Cardiac septum (tissue), 1 donor: Measurements from ENCODE around the gene TOM1. TPM values are rescaled to one million over a fixed set of nuclear protein-coding genes. Genes with fewer than 3 reads are reported as not detected.

Source experiments
- DNase-seq: peaks from one replicate; pipeline ENCODE4 v3.0.0-alpha.2; 2020; ENCODE audit warnings: low spot score
- intact Hi-C: fragments of 100-400 bp; cut with DNase I; formaldehyde crosslinking; loops from one replicate; pipeline ENCODE4 v1.14.0; 2022
- total RNA-seq: library from RNA; stranded (reverse); fragmentation: NEBNext Ultra II Directional; extraction: Animal tissue kit (Norgen Biotek cat#: 25700); gene quantifications from one replicate; pipeline ENCODE4 v1.2.1, GENCODE V29; 2021
- donor health status: DM: no; HTN: no; CAD: no.

Gene TOM1
- total RNA-seq, 1 donor from 2014 or later, result 37.5 TPM

DNA sequence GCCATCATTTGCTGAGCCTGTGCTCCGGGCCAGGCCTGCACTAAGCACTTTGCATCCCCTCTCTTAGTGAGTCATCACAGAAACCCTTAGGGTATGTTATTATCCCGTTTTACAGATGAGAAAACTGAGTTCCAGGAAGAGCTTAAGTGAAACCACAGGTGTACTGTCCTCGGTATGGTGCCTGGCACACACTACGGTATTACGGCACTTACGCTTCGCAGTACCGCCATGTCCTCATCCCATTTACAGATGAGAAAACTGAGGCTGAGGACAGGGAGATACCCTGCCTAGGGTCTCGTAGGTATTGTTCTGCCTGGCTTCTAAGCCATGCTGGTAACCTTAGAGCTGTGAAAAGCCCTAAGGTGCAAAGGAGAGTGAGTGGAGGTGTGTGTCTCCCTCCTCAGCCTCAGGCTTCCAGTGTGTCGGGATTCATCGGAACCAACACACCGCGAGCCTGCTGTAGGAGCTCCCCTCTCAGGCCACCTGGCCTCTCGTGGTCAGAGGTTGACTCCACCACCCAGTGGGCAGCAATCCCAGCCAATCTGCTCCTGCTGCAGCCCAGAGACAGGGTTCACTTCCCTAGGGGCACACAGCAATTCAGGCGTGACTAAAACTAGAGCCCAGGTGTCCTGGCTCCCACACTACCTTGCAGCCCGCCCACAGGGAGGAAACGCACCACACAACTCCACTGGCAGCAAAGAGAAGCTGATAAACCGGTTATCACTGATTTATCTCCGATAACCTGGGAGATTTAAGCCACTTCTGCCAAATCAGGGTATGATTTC lies 41.6 kb downstream of the TOM1 start:
- intact Hi-C loops, result no loop called here
- no peak for DNase-seq

DNA sequence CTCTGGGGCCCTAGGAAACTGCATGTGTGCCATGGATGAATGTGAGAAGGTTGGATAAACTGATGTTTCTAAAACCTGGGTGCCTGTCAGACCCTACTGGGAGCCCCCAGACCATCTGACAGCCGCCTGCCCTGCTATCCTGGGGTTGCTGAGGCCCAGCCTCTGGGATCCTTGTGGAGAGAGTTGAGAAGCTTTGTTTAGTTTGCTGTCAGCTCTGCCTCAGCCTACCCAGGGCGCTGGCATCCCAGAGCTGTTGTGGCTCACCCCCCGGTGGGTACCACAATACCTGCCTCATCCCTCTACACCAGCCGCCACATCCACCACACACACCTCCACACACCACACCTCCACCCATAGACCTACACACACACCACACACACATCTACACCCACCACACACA lies 42.7 kb downstream of the TOM1 start:
- intact Hi-C loops, result no loop called here
- no peak for DNase-seq

DNA sequence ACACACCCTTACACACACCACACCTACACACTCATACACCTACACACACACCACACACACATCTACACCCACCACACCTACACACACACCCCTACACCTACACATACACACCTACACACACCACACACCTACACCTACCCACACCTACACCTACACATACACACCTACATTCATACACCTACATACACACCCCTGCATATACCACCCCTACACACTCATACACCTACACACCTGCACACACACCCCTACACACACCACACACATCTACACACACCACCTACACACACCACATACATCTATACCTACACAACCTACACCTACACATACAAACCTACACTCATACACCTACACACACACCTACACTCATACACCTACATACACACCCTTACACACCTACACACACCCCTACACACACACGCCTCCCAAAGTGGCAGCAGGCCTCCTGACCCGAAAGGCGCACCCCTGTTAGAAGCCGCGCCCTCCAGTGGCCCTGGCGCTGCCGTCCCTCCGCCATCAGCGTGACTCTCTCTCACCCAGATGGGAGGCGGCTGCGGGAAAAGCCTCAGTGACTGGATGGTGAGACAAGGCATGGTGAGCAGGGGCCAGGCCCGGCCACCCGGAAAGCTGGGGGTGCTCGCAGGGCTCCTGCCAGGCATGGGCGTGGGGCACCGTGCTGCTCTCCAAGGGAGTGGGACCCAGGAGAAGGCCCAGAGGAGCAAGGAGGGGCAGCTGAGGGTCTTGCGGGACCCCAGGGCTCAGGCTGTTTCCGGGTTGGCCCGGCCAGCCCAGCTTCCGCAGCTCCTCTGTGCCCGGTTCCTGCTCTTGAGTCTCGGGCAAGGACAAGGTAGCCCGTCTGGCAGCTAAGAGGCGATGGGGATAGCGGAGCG lies 44.2 kb downstream of the TOM1 start:
- intact Hi-C loops, result no loop called here
- no peak for DNase-seq

DNA sequence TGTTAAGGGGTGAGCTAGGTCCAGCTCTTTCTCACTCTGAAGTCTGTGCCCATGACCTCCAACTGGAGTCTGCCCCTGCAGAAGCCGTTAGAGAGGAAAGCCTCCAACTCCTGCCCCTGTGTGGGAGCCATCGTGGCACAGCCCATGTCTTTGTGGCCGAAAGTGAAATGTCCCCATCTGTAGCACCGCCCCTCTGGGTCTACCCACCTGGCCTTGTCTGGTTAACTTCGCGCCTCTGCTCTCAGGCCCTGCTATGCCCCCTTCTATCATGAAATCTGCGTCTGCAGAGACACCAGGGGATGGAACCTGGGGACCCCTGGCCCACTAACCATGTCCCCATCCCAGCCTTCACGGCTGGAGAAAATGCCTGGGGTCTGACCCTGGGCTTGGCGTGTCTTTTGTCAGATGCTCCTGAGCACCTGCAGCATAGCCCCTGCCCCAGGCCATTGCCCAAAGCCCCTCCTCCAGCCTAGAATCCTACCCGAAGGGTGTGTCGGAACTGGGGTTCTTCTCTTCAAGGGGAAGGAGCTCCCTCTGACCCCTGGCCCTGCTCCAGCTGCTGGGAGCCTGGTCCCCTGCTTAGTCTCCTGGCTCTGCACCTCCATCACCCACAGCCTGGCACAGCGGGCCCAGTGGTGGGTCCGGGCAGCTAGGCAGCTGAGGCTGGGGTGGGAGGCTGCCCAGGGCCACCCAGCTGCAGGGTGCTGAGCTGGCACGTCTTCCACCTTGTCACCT lies 45.4 kb downstream of the TOM1 start:
- intact Hi-C loops, result no loop called here

DNA sequence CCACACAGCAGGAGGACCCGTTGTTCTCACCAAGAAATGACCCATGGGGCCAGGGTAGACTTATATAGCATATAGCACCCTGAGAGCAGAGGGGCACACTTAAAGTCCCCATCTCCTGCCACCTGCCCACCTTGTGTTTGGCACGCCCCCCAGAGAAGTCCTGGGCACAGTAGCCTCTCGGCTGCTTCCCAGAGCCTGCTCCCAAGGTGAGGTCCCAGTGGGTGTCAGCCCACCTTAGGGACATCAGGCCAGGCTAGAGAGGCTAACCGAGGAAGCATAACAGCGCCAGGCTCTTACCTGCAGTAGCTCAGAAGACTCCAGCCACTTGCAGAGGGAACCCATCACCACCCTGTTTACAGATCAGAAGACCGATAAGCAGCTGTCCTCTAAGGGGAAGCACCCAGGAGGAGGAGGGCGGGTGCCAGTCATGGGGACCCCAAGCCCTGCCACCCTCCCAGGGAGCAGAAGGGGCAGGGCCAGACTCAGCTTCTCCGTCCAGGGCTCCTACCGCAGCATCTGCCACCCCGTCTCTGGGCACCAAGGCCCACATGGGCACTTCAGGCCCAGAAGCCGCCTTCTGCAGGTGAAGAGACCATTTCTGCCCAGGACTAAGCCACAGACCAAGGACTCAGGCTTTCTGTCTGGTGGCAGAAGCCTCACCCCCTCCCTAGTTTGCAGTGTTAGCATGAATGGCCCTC lies 46.3 kb downstream of the TOM1 start:
- DNase-seq, result no peak
- intact Hi-C loops, result no loop called here

More for the DNA sequence above, 45.4 kb downstream of the TOM1 start:
- no peak for DNase-seq

DNA sequence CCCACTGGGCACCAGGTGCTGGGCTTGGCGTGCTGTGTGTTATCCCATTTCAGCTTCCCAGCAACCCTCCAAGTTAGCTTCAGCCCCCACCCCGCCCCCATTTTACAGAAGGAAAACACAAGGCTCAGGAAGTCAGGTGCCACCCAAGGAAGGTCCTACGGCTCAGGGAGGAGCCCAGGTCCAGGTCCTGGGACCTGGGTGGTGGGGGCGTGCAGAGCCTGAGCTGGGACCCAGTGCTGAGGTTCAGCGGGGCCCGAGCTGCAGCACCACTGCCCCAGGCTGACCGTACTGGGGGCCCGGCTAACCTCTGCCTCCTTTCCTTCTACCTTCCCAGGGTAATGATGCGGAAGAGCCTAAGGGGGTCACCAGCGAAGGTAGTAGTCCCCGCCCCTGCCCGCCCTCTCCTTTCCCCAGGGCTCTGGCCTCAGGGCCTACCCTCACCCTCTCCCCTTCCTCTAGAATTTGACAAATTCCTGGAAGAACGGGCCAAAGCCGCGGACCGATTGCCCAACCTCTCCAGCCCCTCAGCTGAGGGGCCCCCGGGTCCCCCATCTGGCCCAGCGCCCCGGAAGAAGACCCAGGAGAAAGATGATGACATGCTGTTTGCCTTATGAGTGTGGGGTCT lies 47.0 kb downstream of the TOM1 start:
- intact Hi-C loops, result no loop called here
- no peak for DNase-seq

DNA sequence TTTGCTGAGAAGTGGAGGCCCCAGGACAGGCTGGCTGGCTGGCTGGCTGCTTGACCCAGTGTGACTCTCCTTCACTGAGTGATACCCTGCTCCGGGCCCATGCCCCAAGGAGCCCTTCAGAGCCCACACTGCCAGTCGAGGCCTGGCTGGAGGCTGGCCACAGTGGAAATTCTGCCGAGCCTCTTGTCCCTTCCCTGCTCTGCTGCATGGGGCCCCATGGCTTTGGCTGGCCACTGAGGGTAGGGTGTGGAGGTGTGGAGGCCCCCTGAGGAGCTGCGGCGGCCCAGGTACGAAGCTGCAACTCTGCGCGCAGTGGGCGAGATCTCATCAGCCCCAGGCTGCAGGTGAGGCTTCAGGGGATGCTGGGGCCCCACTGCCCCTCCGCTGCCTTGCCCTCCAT lies 47.8 kb downstream of the TOM1 start:
- intact Hi-C loops, result no loop called here
- DNase-seq, result no peak

DNA sequence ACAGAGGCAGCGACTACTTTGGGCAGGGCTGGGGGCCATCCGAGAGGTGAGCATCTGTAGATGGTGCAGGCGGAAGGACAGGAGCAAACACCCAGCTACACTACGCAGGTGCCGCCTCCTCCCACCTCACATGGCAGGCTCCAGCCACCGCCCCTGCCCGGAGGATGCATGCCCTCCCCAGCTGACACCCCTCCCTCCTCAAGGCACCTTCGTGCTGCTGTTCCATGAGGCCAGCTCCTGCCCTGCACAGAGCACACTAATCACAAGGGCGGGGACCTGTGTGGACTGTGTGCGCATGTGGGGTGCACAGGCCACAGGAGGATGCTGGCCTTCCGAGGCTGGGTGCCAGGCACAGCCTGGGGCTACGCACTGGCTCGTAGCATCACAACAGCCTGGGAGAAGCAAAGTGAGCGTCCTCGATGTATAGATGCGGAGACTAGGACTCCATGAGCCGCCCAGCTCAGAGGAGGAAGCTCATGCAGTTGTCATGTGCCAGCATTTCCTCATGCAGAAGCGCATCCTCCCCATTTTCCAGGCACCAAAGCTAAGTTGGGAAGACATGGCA lies 48.4 kb downstream of the TOM1 start:
- no peak for DNase-seq
- intact Hi-C loops, result no loop called here

DNA sequence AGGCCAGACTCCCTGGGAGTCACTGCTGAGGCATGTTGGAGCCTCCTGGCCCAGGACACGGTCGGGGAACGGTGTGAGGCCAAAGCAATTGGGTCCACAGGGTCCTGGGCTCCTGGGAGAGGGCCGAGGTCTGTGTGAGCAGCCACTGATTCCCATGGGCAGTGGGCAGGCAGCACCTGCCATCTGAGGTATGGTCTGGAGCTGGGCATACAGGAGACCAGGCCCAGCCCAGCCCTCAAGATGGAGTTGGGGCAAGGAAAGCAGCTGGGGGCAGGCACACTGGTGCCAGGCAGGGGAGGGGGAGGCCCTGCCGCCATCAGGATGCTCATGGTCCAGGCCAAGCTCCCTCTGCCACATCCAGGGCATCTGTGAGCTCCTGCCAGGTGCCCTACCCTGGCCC lies 49.0 kb downstream of the TOM1 start:
- DNase-seq, result no peak

DNA sequence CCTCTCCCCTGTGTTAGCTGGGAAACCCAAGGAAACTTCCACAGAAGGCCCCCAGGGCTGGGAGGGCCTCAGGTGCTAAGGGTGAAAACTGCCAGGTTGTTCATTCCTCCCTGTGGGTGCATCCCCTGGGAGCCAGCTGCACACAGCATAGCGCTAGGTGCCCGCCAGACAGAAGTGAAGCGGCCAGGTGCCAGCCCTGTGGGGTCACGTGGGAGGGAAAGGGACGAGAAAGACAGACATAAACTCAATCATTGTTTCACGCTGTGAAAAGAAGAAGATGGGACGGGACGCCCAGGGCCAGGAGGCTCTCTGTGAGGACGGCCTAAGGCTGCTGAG lies 49.6 kb downstream of the TOM1 start:
- no peak for DNase-seq
- intact Hi-C loops, result no loop called here

More for the DNA sequence above, 49.0 kb downstream of the TOM1 start:
- intact Hi-C loops, result no loop called here

DNA sequence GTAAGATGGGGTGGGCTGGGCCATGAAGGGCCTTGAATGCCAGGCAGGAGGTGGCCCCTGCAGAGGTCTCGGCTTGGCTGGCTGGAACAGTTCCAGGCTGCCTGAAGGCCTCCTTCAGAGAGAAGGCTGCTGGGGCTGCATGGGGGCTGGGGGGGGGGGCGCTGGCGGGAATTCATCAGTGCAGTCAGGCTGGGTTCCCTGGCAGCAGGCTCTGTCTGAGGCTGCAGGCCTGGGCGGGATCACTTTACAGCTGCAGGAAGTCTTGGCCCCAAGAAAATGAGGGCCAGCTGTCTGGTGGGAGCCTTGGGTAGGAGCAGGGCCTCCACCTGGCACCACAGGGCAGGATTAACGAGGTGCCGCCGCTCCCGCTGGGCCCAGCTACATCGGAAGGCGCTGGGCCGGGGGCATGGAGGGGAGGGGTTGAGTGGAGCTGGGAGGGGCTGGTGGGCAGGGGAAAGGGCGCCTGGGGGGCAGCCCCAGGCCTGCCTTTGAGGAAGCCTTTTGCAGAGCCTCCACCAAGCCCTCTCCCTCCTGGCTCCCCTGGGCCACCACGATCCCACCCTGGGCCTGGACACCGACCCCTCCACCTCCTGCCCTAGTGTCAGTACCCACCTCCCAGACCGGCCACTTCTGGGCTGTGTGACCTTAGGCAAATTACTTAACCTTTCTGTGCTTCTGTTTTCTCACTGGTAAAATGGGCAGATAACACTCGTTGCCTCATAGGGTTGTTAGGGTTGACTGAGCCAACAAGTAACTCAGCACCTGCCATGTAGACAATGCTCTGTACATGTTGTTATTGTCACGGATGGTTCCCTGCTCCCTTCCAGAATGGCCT lies 50.2 kb downstream of the TOM1 start:
- intact Hi-C loops, result loop anchor here (2.0 kb wide), 1 partner anchor 233 kb away; no protein-coding TSS in a partner anchor
- no peak for DNase-seq

DNA sequence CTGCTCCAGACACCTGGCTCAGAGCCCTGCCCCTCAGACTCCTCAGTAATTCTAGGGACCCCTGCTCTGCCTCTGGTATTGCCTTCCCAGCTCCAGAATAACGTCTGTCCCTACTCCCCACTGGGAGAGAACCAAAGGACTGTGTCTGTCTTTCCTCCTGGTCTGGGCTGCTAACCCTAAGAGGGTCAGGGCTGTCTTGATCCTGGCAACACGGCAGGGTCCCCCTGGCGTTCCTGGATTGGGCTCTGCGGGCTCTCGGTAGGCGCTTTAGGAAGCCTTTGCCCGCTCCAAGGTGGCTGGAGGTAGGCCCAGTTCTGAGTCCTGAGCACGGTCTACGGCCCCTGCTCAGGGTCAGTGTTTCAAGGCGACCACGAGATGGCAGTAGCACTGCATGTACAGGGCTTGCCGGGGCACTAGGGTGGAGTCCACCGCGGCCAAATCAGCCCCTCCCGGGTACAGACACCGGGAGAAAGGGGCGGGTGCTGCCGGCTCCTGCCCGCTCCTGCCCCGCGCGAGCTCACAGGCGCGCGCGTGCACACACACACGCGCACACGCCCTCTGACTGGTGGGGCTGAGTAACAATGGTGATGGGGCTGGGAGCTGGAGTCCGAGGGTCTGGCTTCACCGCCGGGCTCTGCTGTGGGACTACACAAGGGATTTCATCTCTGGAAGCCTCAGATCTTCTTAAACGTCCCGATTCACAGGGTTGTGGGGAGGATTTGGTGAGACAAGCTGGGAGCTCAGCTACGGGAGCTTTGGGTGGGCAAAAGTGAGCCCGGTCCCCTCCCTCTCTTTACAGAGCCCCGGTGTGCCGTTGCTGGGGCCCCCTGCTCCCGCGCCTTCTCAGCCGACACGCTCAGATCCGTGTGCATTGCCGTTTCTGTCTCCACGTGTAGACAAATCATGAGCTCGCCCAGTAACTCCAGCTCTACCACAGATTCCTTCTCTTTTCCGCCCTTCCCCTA lies 51.1 kb downstream of the TOM1 start:
- peak; percentile 97 for DNase-seq
- intact Hi-C loops, result loop anchor here (2.0 kb wide), 1 partner anchor 232 kb away; no protein-coding TSS in a partner anchor

DNA sequence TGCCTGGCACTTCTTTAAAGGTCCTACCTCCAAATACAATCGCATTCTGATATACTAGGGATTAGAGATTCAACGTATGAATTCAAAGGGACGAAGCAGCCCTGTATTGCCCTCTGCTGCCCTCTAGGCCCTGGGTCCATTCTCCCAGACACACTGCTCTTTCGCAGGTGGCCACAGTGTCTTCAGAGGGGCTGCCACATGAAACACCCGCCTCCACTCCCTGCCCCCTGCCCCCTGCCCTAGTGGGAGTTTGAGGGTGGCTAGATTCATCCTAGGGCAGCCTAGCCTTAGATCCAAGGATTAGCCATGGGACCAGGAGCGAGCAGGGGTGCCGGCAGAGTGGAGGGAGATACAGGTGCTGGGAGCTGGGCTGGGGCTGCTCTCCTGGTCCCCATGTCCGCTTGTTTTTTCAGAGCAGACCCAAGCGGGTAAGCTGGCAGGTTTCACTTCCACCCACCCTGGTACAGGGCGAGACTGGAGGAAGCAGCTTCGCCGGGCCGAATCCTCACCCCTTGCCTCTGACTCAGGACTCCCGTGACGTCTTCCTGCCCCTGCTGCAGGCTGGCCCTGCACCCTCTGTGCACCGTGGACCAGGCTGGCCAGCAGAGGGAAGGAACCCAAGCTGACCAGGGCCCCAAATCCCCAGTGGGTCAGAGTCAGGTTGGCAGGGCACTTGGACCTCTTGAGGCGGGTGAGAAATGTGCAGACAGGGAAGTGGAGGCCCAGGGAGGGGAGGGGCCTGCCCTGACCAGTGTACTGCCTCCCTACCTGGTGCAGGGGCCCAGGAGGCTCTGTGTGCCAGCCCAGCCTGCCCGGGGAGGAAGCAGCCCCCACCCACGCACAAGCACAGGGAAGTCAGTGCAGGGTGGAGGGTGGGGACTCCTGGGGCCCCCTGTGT lies 52.8 kb downstream of the TOM1 start:
- peak; percentile 88 for DNase-seq
- intact Hi-C loops, result no loop called here

DNA sequence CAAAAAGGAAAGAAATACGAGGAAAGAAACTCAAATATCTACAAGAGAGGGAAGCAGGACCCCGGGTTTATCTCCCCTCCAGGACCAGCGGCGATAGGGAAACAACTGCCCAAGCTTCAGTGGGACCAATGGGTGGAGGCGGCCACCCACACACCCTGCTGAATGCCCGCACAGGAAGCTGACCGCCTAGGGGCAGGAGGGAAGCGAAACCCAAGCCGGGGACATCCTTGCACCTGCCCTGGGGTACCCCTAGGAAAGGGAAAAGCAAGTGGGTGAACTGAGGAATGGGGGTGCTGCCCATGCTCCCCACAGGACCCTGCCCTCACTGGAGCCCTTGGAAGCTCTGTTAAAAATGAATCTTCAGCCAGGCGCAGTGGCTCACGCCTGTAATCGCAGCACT lies 53.6 kb downstream of the TOM1 start:
- DNase-seq, result no peak
- intact Hi-C loops, result no loop called here

DNA sequence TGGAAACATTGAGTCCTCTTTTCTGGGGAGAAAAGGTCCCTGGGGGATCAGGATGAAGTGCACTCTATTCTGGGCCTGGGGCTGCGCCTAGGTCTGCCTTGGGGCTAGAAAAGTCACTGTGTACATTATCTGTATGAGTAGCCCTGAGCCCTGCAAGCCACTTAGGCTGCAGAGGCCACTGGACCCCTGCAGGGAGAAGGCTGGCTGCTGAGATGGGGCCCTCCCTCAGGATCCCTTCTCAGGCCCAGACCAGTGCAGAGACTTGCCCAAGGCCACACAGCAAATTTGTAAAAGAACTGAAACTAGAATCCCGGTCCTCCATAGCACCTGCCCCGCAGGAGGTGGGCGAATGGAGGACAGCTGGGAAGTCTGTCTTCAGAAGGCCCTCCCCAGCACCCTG lies 54.4 kb downstream of the TOM1 start:
- DNase-seq, result no peak
- intact Hi-C loops, result no loop called here
